ENCODE data around the gene PRDM15.
A peak's percentile ranks its signal among the peaks of the same experiment; 100 is the strongest.

Gene PRDM15

DNA sequence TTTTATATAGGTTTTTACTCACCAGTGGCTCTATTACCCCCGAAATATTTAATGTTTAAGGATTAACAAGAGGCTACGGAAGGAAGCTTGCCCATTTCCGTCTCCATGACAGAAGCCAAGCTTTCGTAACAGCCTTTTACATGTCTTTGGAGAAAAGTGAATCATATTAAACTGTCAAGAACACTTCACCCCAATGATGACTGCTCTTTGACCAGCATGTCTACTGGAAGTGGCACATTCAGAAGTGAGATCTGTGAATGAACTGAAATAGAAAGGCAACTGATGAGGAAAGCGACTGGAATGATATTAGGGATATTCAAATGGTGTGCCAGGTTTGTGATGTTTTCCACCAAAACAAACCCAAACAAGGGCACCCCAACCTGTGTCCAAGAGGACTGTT lies 8.5 kb upstream of the PRDM15 start:
- no peak for DNase-seq (ENCODE audit: low read depth, low spot score)
- no peak overlapping the region for H3K27ac ChIP-seq

DNA sequence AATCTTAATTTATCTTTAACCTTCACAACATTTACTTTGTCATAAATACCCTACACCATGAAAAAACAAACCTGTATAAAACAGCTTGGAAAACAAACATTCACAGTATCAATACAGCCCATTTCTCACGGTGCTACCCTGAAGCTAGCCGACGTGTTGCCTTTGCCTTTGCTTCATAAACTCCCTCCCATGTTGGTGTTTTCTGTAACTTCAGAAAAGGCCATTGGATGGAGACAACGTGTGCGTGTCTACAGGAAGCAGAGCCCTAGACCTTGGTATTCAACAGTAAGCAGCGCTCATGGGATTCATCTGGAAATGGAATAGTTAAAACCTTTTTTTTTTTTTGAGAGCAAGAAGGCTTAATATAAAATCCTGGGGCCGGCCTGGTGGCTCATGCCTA lies 7.2 kb upstream of the PRDM15 start:
- H3K27ac ChIP-seq, result no peak overlapping the region
- DNase-seq (ENCODE audit: low read depth, low spot score), result no peak

- no peak for DNase-seq (ENCODE audit: low read depth, low spot score)
- no peak overlapping the region for H3K27ac ChIP-seq
These were observed 6.3 kb upstream of the PRDM15 start for GRCh38 chr21:41885341-41886024.

GRCh38 chr21:41884501-41885030 lies 5.4 kb upstream of the PRDM15 start:
- no peak for DNase-seq (ENCODE audit: low read depth, low spot score)
- H3K27ac ChIP-seq, result no peak overlapping the region

DNA sequence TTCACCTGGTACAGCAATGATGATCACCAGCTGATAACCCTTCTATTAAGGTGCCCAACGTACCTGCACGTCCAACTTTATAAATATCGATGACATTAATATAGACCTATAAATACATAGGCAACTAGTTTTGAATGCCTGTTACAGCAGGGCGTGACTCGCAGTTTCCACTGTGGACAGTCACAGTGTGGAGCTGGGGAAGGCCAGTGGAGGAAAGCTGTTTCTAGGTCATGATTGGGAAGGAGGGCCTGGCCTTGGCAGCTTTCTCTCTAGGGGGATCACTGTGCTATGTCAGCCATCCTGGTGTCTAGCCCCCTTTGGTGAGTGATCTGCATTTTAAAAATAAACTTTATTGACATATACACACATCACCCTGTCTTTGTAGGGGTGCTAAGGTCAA lies 4.4 kb upstream of the PRDM15 start:
- H3K27ac ChIP-seq, result no peak overlapping the region
- no peak for DNase-seq (ENCODE audit: low read depth, low spot score)

- H3K27ac ChIP-seq, result no peak overlapping the region
- no peak for DNase-seq (ENCODE audit: low read depth, low spot score)
These were observed 1.9 kb upstream of the PRDM15 start for GRCh38 chr21:41881051-41881450.

GRCh38 chr21:41880153-41880552 lies 1.0 kb upstream of the PRDM15 start:
- H3K27ac ChIP-seq, result no peak overlapping the region
- DNase-seq (ENCODE audit: low read depth, low spot score), result no peak

DNA sequence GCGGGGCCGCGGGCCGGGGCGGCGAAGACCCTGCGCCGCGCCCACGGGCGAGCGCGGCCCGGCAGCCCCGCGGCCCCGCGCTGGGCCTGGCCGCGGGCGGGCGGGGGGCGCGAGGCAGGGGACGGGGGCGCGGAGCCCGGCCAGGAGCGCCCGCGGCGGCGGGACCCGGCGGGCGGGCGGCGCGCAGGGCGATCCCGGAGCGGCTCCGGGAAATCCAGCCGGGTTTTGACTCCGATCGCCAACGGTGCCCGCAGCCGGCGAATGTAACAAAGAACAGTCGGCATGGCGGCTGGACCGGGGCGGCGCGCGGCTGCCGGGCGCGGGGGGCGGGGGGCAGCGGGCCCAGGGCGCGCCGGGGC lies 334 bp downstream of the PRDM15 start:
- peak; percentile 34 for DNase-seq (ENCODE audit: low read depth, low spot score)
- peak overlapping the region; percentile 62 for H3K27ac ChIP-seq

- DNase-seq (ENCODE audit: low read depth, low spot score), result no peak
- no peak overlapping the region for H3K27ac ChIP-seq
These were observed 978 bp downstream of the PRDM15 start for GRCh38 chr21:41877901-41878830.

DNA sequence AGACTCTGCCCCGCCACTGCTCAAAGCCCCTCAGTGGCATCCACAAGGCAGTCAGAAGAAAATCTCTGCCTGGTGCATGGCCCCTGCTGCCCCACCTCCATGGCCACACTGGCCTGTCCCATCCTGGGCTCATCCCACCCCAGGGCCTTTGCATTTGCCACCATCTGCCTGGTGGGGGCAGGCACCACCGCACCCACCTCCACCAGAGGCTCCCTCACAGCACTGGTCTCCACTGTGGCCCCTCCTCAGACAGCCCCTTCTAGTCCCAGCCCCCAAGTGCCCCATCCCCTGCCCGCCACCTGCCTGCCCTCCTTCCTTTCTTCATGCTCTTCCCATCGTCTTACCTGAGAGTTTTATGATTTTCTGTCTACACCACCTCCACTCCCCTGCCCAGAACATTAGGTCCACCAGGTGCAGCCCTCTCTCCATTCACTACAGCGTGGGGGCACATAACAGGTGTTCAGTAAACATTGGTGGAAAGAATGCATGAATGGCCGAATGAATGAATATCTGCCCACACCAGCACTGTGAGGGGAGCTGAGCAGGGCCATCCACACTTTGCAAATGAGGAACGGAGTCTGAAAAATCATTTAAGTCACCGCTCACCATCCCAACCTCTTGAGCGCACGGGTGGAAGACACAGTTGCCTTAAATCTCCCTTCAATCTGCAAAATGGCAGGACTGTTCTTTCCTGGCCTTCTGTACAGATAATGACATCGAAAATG lies 2.1 kb downstream of the PRDM15 start:
- DNase-seq (ENCODE audit: low read depth, low spot score), result no peak
- no peak overlapping the region for H3K27ac ChIP-seq

DNA sequence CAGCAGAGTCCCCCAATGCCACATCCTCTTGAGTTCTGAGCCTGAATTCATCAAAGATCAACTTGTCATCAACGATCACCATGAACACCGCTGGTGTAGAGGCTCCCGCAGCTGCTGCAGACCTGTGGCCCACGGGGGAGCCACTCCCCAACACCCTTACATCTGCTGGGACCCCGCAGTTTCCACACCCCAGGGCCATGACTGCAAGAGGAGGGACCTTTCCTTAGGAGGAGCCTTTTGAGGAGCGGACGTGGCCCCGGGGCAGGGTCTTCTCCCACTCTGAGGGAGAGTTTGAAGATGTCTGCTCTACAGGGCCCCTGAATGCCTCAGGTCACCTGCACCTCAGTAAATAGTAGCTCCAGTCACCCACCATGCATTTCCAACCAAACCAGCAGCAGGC lies 2.7 kb downstream of the PRDM15 start:
- no peak for DNase-seq (ENCODE audit: low read depth, low spot score)
- no peak overlapping the region for H3K27ac ChIP-seq

DNA sequence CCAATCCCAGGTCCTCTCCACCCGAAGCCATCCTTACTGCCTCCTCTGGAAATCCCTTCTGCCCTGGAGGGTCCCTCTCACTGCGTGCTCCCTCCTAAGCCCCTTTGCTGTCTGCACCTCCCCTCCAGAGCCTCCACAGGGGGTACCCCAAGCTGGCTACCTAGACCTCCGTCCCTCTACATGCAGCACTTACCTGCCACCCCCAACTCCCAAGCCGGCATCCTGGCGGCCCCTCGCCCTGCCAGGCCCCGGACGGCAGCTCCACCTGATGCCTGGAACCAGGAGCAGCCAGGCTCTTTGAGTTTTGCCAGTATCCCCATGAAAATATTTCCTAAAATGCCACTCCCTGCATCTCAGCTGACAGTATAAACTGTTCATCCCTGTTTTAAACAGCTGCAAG lies 4.1 kb downstream of the PRDM15 start:
- H3K27ac ChIP-seq, result no peak overlapping the region
- DNase-seq (ENCODE audit: low read depth, low spot score), result no peak

GRCh38 chr21:41874611-41875010 lies 4.5 kb downstream of the PRDM15 start:
- DNase-seq (ENCODE audit: low read depth, low spot score), result no peak

DNA sequence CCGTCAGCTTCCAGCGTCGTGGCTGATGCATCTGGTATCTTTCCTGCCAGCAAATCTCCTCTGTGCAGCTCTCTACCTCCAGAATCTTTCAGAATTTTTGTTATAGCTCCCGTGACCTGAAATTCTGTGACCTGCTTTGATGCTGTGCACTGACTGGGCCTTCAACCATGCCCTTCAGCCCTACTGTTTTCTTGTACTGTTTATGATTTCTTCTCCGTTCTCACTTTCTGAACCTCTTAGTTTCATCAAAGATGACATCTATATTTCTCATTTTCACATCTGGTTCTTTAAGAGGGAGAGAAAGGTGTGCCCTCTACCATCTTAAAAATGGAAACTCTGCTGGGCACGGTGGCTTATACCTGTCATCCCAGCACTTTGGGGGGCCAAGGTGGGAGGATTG lies 5.7 kb downstream of the PRDM15 start:
- DNase-seq (ENCODE audit: low read depth, low spot score), result no peak
- no peak overlapping the region for H3K27ac ChIP-seq

More at GRCh38 chr21:41874611-41875010, 4.5 kb downstream of the PRDM15 start:
- H3K27ac ChIP-seq, result no peak overlapping the region

DNA sequence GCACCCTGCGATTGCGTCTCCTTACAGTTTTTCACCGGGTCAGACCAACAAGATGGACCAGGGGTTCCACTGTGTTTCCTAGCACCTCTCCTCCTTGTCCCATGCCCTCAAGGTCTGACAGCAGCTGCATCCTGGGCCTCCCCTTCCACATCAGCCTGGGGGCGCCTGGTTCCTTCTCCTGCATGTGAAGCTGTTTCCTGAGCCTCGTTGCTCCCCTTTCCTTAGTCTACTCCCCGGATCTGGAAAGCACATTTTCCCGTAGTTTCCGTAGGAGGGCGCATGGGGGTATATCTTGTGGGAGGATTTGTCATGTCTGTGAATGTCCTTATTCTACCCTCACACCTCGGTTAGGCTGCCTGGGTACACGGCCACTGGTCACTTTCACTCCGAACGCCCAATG lies 6.1 kb downstream of the PRDM15 start:
- no peak for DNase-seq (ENCODE audit: low read depth, low spot score)
- no peak overlapping the region for H3K27ac ChIP-seq

DNA sequence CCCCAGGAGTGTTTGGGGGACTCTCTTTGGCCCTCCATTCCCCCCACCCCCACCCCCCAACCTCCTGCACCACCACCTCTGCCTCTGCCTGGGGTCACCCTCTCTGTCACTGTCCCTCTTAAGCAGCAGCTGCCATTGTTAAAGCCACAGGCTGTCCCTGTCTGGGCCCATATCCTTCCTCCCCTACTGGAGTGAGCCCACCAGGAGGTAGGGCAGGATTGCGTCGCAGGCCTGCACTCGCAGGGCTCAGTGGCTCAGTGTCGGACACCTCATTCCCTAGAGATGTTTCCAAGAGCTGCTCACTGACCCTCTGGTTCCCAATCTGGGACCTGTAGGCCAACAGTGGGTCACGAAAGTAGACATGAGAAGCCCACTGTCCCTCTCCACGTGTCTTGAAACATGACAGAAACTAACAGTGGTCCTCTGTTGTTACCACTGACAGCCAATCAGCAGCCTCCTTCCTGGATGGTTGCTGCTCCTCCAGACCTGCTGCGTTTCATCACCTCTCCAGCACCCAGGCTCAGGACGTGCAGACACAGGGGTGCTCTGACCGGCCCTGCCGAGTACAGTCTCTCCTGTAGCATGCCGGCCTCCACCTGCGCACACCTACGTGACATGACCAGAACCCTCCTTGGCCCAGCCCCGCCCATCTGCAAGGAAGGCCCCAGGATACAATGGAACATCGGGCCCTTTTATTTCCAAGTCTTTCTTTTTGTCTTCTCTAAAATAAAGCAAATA lies 7.7 kb downstream of the PRDM15 start:
- H3K27ac ChIP-seq, result no peak overlapping the region
- no peak for DNase-seq (ENCODE audit: low read depth, low spot score)

- no peak for DNase-seq (ENCODE audit: low read depth, low spot score)
- H3K27ac ChIP-seq, result no peak overlapping the region
These were observed 9.4 kb downstream of the PRDM15 start for GRCh38 chr21:41869771-41870170.

- no peak for DNase-seq (ENCODE audit: low read depth, low spot score)
- H3K27ac ChIP-seq, result no peak overlapping the region
These were observed 11.0 kb downstream of the PRDM15 start for GRCh38 chr21:41868062-41868710.

GRCh38 chr21:41867313-41867712 lies 11.8 kb downstream of the PRDM15 start:
- no peak overlapping the region for H3K27ac ChIP-seq
- no peak for DNase-seq (ENCODE audit: low read depth, low spot score)

All from epithelial cell of prostate (primary cell).